GM10847 (cell line): ENCODE measurements around the gene AGPAT3.

Source experiments
- POLR2A ChIP-seq: IDR thresholded peaks from 2 replicates; pipeline ENCODE4 v1.6.1; 2011; ENCODE audit not compliant: insufficient read length; ENCODE audit errors: extremely low read depth

AGPAT3 gene

GRCh38 chr21:43984905-43985689 lies 120.1 kb downstream of the AGPAT3 start:
- no peak for TF ChIP-seq POLR2A

- TF ChIP-seq POLR2A = no peak
These were observed 120.7 kb downstream of the AGPAT3 start for GRCh38 chr21:43985690-43986251.

- no peak for TF ChIP-seq POLR2A
These were observed 121.8 kb downstream of the AGPAT3 start for GRCh38 chr21:43986544-43987451.

- TF ChIP-seq POLR2A = no peak
These were observed 122.5 kb downstream of the AGPAT3 start for GRCh38 chr21:43987509-43987908.

GRCh38 chr21:43988016-43988415 lies 123.0 kb downstream of the AGPAT3 start:
- no peak for TF ChIP-seq POLR2A

GRCh38 chr21:43988506-43989230 lies 123.6 kb downstream of the AGPAT3 start:
- TF ChIP-seq POLR2A = no peak

GRCh38 chr21:43989401-43989800 lies 124.4 kb downstream of the AGPAT3 start:
- no peak for TF ChIP-seq POLR2A

- no peak for TF ChIP-seq POLR2A
These were observed 126.5 kb downstream of the AGPAT3 start for GRCh38 chr21:43991447-43991991.

- TF ChIP-seq POLR2A = no peak
These were observed 127.1 kb downstream of the AGPAT3 start for GRCh38 chr21:43992121-43992520.

GRCh38 chr21:43993420-43993934 lies 128.5 kb downstream of the AGPAT3 start:
- no peak for TF ChIP-seq POLR2A

GRCh38 chr21:43994085-43994484 lies 129.1 kb downstream of the AGPAT3 start:
- no peak for TF ChIP-seq POLR2A

GRCh38 chr21:43994646-43995045 lies 129.6 kb downstream of the AGPAT3 start:
- TF ChIP-seq POLR2A = no peak

- TF ChIP-seq POLR2A = no peak
These were observed 130.6 kb downstream of the AGPAT3 start for GRCh38 chr21:43995521-43996105.
